Caki2 (cell line): ENCODE measurements around the gene ECSCR. TPM values are rescaled to one million over a fixed set of nuclear protein-coding genes. Genes with fewer than 3 reads are reported as not detected.
"Not testable (repeated sequence)": the region's sequence is repeated elsewhere in the genome, so short reads cannot be mapped to it uniquely, and the experiment has no call there.

Experiments used
- DNase-seq: peaks from one replicate; pipeline ENCODE4 v3.0.0-alpha.2; 2015; ENCODE audit warnings: low read depth
- in situ Hi-C: cut with HindIII; loops from 2 replicates; pipeline ENCODE4 v1.10.0; 2016; ENCODE audit warnings: low sequenced_read_pairs, low pct_unique_long_range_greater_than_20kb, mixed read lengths
- total RNA-seq: library from RNA; depleted of rRNA; stranded (reverse); fragments of >200 nt; shearing (Covaris generic); gene quantifications from 2 replicates; pipeline ENCODE4 v1.2.3, GENCODE V29; 2014; ENCODE audit warnings: low replicate concordance

The ECSCR gene
- total RNA-seq, 1 experiment from 2014 or later: not detected

GRCh38 chr5:139454568-139455290 lies 7.8 kb downstream of the ECSCR start:
- in situ Hi-C loops: no loop called here
- DNase-seq: no peak

DNA sequence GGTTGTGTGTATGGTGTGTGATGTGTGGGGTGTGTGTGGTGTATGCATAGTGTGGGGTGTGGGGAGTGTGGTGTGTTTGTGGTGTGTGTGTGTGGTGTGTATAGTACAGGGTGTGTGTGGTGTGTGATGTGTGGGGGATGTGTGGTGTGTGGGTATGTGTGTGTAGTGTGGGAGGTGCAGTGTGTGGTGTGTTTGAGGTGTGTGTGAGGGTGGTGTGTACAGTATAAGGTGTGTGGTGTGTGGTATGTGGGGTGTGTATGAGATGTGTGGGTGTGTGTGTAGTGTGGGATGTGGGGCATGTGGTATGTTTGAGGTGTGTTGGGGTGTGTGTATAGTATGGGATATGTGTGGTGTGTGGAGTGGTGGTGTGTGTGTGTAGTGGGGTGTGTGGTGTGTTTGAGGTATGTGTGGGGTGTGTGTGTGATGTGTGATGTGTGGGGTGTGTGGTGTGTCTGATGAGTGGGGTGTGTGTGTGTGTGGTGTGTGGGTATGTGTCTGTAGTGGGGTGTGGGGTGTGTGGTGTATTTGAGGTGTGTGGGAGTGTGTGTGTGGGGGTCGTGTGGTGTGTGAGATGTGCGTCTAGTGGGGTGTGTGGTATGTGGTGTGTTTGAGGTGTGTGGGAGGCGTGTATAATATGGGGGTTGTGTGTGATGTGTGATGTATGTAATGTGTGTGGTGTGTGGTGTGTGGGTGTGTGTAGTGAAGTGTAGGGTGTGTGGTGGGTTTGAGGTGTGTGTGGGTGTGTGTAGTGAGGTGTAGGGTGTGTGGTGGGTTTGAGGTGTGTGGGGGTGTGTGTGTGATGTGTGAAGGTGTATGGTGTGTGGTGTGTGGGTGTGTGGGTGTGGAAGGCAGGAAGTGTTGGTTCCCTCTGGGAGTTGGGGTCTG lies 8.6 kb downstream of the ECSCR start:
- DNase-seq: no peak
- in situ Hi-C loops: no loop called here

DNA sequence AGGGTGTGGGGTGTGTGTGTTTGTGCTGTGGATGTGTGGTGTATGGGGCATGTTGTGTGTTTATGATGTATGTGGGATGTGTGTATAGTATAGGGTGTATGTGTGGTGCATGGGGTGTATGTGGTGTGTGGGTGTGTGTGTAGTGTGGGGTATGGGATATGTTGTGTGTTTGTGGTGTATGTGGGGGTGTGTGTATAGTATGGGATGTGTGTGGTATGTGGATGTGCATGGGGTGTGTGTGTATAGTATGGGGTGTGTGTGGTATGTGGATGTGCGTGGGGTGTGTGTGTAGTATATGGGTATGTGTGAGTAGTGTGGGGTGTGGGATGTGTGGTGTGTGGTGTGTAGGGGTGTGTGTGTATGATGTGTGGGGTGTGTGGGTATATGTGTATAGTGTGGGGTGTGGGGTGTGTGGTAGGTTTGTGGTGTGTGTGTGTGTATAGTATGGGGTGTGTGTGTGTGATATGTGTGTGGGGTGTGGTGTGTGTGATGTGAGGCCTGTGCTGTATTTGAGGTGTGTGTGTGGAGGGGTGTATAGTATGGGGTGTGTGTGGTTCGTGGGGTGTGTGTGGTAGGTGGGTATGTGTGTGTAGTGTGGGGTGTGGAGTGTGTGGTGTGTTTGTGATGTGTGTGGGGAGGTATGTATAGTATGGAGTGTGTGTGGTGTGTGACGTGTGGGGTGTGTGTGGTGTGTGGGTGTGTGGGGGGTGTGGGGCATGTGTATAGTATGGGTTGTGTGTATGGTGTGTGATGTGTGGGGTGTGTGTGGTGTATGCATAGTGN lies 10.5 kb downstream of the ECSCR start:
- no peak for DNase-seq
- in situ Hi-C loops: no loop called here

GRCh38 chr5:139451176-139451575 lies 11.4 kb downstream of the ECSCR start:
- DNase-seq: no peak
- in situ Hi-C loops: no loop called here

- DNase-seq: peak; percentile 3
- in situ Hi-C loops: no loop called here
These were observed 15.4 kb downstream of the ECSCR start for GRCh38 chr5:139446956-139447779.

DNA sequence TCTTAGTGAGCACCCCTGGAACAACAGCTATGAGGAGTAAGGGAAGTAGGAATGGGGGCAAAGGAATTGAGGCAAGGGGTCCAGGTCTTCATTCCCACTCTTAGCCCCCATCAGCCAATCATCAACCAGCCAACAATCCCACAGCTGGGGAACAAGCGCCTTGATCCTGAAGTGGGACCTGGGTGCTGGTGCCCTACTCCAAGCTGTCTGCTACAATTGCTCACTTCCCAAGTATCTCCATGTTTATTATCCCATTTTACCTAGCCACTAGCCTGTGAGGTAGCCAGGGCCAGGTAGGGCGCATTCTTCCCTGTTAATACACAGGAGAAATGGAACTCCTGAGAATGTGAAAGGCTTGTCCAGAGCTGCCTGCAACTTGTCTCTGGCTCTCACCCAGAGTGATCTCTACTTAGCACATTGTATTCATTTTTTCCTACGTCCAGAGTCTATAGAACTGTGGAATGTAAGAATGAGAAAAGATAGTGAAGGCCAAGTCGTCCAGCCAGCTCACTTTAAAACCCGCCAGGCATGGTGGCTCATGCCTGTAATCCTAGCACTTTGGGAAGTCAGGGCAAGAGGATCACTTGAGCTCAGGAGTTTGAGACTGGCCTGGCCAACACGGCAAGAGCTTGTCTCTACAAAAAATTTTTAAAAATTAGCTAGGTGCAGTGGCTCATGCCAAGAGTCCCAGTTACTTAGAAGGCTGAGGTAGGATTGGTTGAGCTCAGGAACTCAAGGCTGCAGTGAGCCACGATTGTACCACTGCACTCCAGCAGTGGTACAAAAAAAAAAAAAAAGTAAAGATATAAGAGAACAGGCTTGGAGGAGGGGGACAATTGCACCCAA lies 17.0 kb downstream of the ECSCR start:
- in situ Hi-C loops: no loop called here
- DNase-seq: no peak

DNA sequence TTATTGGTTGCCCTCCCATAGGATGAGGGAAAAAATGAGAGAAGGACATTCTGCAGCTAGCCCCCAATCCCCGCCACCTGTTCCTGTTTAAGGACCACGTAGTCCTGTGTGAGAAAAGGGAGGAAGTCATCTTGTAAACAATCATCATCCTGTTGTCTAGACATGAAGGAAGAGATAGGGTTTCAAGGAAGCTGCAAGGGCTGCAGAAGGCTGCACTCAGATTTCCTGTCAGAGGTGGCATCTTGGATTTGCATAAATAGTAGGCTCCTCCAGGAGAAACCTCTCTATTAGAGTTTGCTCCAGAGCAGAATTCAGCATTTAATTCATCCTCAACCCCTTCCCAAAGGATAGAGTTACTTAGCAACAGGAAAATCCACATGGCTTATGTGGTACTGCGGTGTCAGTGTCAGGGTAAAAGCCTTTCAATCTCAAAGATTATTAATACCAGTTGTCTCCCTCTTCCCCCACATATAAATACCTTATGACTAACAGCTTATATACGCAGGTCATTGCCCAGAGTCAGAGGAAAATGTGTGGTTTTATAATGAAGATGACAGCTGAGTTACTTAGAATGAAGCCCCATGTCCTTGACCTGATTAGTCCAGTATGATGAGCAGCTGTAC lies 18.6 kb downstream of the ECSCR start:
- DNase-seq: no peak
- in situ Hi-C loops: no loop called here

DNA sequence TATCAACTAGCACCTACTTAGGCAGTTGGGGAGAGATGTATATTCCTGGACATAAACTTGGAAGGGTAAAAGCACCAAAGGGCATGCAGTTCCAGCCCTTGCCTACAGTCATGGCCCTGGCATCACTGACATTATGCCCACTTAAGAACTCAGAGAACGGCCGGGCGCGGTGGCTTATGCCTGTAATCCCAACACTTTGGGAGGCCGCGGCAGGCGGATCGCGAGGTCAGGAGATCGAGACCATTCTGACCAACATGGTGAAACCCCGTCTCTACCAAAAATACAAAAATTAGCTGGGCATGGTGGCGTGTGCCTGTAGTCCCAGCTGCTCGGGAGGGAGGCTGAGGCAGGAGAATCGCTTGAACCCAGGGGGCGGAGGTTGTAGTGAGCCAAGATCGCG lies 22.1 kb downstream of the ECSCR start:
- in situ Hi-C loops: not testable (repeated sequence)

DNA sequence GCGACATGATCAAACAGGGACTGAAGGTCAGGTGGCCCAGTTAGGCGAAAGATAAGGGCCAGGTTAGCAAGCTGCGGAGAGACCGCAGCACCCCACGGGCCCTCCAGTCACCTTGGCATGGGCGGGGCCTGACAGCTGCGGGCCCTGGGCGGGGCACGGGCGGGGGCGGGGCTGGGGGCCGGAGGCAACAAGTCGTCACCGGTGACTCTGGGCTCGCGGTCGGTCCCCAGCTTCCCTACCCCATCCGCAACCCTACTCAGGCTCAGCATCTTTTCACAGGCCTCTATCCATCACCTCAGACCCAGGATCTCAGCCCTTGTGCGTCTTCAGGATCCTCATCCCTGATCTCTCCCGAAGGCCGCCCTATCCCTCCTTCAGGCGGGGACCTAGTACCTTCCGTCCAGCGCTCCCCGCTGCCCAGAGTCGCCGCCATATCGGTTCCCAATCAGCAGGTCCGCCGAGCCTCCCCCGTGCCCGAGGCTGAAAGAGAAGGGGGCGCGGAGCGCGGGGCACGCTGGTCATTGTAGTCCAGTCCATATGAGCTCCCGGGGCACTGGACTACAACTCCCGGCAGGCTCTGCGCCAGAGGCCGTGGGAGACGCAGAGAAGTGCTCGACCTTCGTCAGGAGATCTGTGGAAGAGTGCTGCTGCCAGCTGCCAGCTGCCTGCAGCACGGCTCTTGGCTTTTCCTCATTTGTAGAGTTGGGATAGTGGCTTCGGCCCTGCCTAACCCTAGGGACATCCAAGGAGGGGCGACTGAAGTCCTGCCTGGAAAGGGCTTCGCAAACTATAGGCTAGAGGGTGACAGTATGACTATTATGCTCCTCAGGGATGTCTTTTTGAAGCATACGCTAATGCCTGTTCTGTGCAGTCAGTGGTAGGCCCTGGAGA lies 23.3 kb downstream of the ECSCR start, which contains the start of gene DNAJC18:
Gene DNAJC18 (minus strand): TSS at position 513 of the 891 bp plus-strand sequence. CDS start 80 bp downstream, at position 433.
- DNase-seq: peak; percentile 76
- in situ Hi-C loops: no loop called here

More for the DNA sequence above, 22.1 kb downstream of the ECSCR start:
- not testable (repeated sequence) for DNase-seq

DNA sequence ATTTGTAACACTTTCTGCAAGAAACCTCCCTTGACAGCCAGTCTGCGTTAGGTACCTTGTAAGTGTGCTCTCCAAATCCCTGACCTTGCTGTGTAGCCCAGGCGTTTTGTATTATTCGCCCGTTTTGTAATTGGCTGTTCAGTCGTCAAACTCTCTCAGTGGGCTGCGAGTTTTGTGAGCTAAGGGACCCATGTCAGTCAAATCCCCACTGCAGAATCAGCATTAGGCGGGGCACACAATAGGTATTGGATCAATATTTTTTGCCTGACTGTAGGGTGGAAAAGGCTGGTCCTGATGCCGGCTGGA lies 23.9 kb downstream of the ECSCR start:
- in situ Hi-C loops: no loop called here
- DNase-seq: peak; percentile 11

GRCh38 chr5:139435676-139436075 lies 26.9 kb downstream of the ECSCR start:
- in situ Hi-C loops: no loop called here
- DNase-seq: no peak

- no peak for DNase-seq
- in situ Hi-C loops: no loop called here
These were observed 30.8 kb downstream of the ECSCR start for GRCh38 chr5:139431706-139432105.

- DNase-seq: no peak
- in situ Hi-C loops: no loop called here
These were observed 32.5 kb downstream of the ECSCR start for GRCh38 chr5:139430015-139430414.

DNA sequence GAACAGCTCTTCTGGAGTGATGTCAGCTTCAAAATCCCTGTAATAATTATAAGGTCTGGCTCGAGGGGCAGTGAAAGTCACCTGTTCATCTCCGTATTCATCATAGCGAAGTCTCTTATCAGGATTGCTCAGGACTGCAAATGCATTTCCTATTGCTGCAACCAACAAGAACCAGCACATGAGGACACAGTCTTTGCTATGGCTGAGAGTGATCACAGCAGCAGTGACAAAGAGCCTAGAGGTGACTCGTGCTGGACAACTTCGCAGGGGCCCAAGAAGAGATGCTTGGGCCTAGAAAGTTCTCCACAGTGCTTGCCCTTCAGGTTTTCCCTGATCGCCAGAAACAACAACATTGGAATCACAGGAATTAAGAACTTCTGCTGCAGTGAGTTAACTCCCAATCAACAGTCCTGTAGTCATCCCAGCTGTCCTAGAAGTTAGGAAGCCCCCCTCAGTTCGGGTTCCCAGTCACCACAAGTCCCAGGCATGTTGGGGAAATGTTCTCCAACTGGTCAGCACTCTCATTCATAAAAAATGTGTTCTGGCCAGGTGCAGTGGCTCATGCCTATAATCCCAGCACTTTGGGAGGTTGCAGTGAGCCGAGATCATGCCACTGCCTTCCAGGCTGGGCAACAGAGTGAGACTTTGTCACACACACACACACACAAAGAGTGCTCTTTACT lies 36.2 kb downstream of the ECSCR start:
- in situ Hi-C loops: no loop called here
- no peak for DNase-seq

- no peak for DNase-seq
- in situ Hi-C loops: no loop called here
These were observed 37.0 kb downstream of the ECSCR start for GRCh38 chr5:139425497-139425896.
